Small intestine (tissue), 7 donors: ENCODE measurements around the gene LINGO1. TPM values are rescaled to one million over a fixed set of nuclear protein-coding genes. Genes with fewer than 3 reads are reported as not detected.

Experiments used
- DNase-seq, 2 donors: peaks; one replicate each; pipeline versions ENCODE4 v3.0.0 to v3.0.0-alpha.2; 2013
- FAIRE-seq: peaks from 2 replicates; lab custom pipeline; 2012; peaks lifted over from hg19 to GRCh38; lab: Jason Lieb, UNC
- H3K27ac ChIP-seq, 3 donors: one replicate each; pipeline ENCODE4 v1.5.1; 2013; ENCODE audit warnings: low read length in 2 of 3, mild to moderate bottlenecking in 2 of 3, control low read depth in 1 of 3, inconsistent platforms in 1 of 3, low read depth in 1 of 3, moderate library complexity in 1 of 3
- H3K27me3 ChIP-seq, 3 donors: one replicate each; pipeline ENCODE4 v1.6.1; 2013; ENCODE audit warnings: low read length in 3 of 3, inconsistent platforms in 1 of 3; ENCODE audit not compliant: control insufficient read depth in 3 of 3, insufficient read depth in 3 of 3
- H3K36me3 ChIP-seq, 3 donors: one replicate each; pipeline ENCODE4 v1.6.1; 2013; ENCODE audit warnings: low read length in 3 of 3, inconsistent platforms in 1 of 3, low read depth in 1 of 3, mild to moderate bottlenecking in 1 of 3, moderate library complexity in 1 of 3; ENCODE audit not compliant: control insufficient read depth in 3 of 3, insufficient read depth in 2 of 3
- H3K4me1 ChIP-seq, 3 donors: one replicate each; pipeline ENCODE4 v1.6.1; 2013; ENCODE audit warnings: low read length in 2 of 3, inconsistent platforms in 1 of 3, low read depth in 1 of 3, mild to moderate bottlenecking in 1 of 3, moderate library complexity in 1 of 3; ENCODE audit not compliant: control insufficient read depth in 3 of 3, insufficient read depth in 2 of 3
- H3K4me3 ChIP-seq, 3 donors: one replicate each; pipeline ENCODE4 v1.5.1; 2013; ENCODE audit warnings: low read length in 3 of 3, control low read depth in 1 of 3, inconsistent platforms in 1 of 3, low read depth in 1 of 3, mild to moderate bottlenecking in 1 of 3, moderate library complexity in 1 of 3
- H3K9me3 ChIP-seq, 2 donors: one replicate each; pipeline ENCODE4 v1.6.1; 2013; ENCODE audit warnings: low read depth in 1 of 2, low read length in 1 of 2; ENCODE audit not compliant: control insufficient read depth in 2 of 2, insufficient read depth in 1 of 2
- WGBS, 3 donors: extraction: QIAGEN DNeasy Blood & Tissue Kit; methylation state at CpG; one replicate each; pipeline ENCODE4 v1.1.7; 2013; 5-methylcytosine and 5-hydroxymethylcytosine counted together
- polyA plus RNA-seq, 4 donors: library from polyadenylated mRNA; stranded (reverse) in 3 of 4; unstranded in 1 of 4; fragments of 200-250 nt in 3 of 4; fragments of 120-200 nt in 1 of 4; gene quantifications; one replicate each; pipeline versions ENCODE4 v1.2.1 to v1.2.3, GENCODE V29; 2013
- donor health status: healthy with polysubstance abuse.
- donor health status: control.
- donor health status: control.
- donor health status: Bipolar disorder and iron deficiency.
- donor health status: healthy.

LINGO1 gene
- polyA plus RNA-seq, 4 donors: 4.5 to 6.1 TPM; not detected in 2

- DNase-seq: no peak
- Histone ChIP-seq H3K27ac (no peak overlapping the region), H3K4me1 (no peaks in the 10 kb centered on the region), H3K36me3 (no peaks in the 10 kb centered on the region), H3K9me3 (peaks cover 0 to 5% of the 10 kb centered on the region in 2 donors), H3K4me3 (no peak overlapping the region), H3K27me3 (no peaks in the 10 kb centered on the region)
- WGBS, 3 donors: 93 to 96% (median 94%) methylated on average over 15 of the region's 15 CpGs
- no peak for FAIRE-seq
Observed at GRCh38 chr15:77596821-77597803, 35.6 kb downstream of the LINGO1 start.

- 82 to 87% (median 82%) methylated on average over 5 of the region's 5 CpGs for WGBS, 3 donors
- no peak for FAIRE-seq
Observed at GRCh38 chr15:77595231-77595630, 37.5 kb downstream of the LINGO1 start.

GRCh38 chr15:77592758-77593157, 40.0 kb downstream of the LINGO1 start:
- Histone ChIP-seq H3K27ac (no peak overlapping the region), H3K4me3 (no peak overlapping the region), H3K36me3 (no peaks in the 10 kb centered on the region), H3K9me3 (peaks cover 0 to 5% of the 10 kb centered on the region in 2 donors), H3K4me1 (no peaks in the 10 kb centered on the region), H3K27me3 (no peaks in the 10 kb centered on the region)
- FAIRE-seq: no peak
- no peak for DNase-seq
- 59 to 63% (median 62%) methylated on average over 3 of the region's 3 CpGs for WGBS, 3 donors

More at GRCh38 chr15:77595231-77595630, 37.5 kb downstream of the LINGO1 start:
- no peaks in the 10 kb centered on the region for H3K4me1 ChIP-seq
- H3K27ac ChIP-seq: no peak overlapping the region
- no peak overlapping the region for H3K4me3 ChIP-seq
- no peaks in the 10 kb centered on the region for H3K27me3 ChIP-seq
- H3K36me3 ChIP-seq: no peaks in the 10 kb centered on the region
- no peak for DNase-seq
- peaks cover 0 to 5% of the 10 kb centered on the region in 2 donors for H3K9me3 ChIP-seq

DNA sequence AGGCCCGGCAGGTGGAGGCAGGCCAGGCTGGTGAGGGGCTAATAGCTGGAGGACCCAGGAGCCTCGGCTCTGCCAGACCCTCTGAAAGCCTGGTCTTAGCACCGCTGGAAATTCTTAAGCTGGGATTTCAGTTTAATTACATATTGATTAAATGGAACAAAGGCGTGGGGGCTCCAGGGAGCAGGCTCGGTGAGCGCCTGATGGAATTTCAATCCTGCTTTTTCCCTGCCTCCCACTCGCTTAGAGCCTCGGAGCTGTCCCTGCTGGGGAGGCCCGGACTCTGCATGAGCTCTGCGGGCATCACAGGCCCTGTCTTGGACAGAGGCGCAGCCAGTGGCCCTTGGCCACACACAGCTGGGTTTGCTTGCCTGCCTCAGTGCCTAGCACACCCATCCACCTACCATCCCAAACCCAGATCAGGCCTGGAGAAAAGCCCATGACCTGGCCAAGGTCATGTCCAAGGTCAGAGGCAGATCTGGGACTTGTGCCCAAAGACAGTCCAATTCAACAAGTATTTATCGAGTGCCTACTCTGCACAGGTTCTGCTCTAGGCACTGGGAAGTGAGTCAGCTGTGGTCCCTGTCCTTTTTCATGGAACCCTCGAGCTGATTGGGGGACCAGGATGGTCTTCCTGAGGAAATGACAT, 40.6 kb downstream of the LINGO1 start:
- Histone ChIP-seq H3K4me1 (no peaks in the 10 kb centered on the region), H3K36me3 (no peaks in the 10 kb centered on the region), H3K27ac (no peak overlapping the region), H3K27me3 (no peaks in the 10 kb centered on the region), H3K4me3 (no peak overlapping the region), H3K9me3 (peaks cover 0 to 5% of the 10 kb centered on the region in 2 donors)
- FAIRE-seq (no peak), DNase-seq (no peak)
- 76 to 87% (median 77%) methylated on average over 13 of the region's 13 CpGs for WGBS, 3 donors

DNA sequence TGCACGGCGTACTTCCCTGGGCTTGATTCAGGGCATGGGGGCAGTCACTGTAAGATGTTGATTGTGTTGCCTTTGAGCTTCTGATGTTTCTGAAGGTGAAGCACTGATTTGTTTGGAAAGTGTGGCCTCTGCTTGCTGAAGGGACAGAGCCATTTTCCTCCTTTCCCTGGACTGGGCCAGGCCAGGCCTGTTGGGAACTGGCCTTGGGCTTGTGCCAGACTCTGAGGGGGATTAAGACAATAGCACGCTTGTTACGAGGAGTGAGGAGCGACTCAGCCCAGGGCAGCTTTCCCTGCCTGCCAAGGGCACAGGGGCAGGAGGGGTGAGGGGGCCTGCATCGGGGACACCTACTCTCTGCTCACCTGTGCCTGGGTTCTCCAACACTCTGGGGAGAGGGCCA, 42.9 kb downstream of the LINGO1 start:
- no peaks in the 10 kb centered on the region for H3K4me1 ChIP-seq
- no peak overlapping the region for H3K4me3 ChIP-seq
- no peaks in the 10 kb centered on the region for H3K36me3 ChIP-seq
- WGBS, 3 donors: 52 to 77% (median 63%) methylated on average over 6 of the region's 6 CpGs
- H3K27ac ChIP-seq: no peak overlapping the region
- FAIRE-seq (no peak), DNase-seq (no peak)
- no peaks in the 10 kb centered on the region for H3K27me3 ChIP-seq
- H3K9me3 ChIP-seq: peaks cover 0 to 5% of the 10 kb centered on the region in 2 donors

GRCh38 chr15:77588126-77588525, 44.6 kb downstream of the LINGO1 start:
- WGBS, 3 donors: 82 to 89% (median 85%) methylated on average over 10 to 12 of the region's 12 CpGs
- Histone ChIP-seq H3K36me3 (no peaks in the 10 kb centered on the region), H3K27ac (no peak overlapping the region), H3K9me3 (peaks cover 0 to 5% of the 10 kb centered on the region in 2 donors), H3K4me1 (peaks cover 0 to under 1% (median 0%) of the 10 kb centered on the region in 3 donors), H3K27me3 (no peaks in the 10 kb centered on the region), H3K4me3 (no peak overlapping the region)
- no peak for FAIRE-seq
- DNase-seq: no peak

- peaks cover 0 to 3% (median 0%) of the 10 kb centered on the region in 3 donors for H3K4me1 ChIP-seq
- WGBS, 3 donors: 85 to 88% (median 85%) methylated on average over 11 of the region's 11 CpGs
- DNase-seq: no peak
- no peaks in the 10 kb centered on the region for H3K9me3 ChIP-seq
- no peaks in the 10 kb centered on the region for H3K36me3 ChIP-seq
- no peak overlapping the region for H3K4me3 ChIP-seq
- no peak overlapping the region for H3K27ac ChIP-seq
- FAIRE-seq: no peak
- no peaks in the 10 kb centered on the region for H3K27me3 ChIP-seq
Observed at GRCh38 chr15:77584691-77585090, 48.0 kb downstream of the LINGO1 start.

GRCh38 chr15:77584201-77584600, 48.5 kb downstream of the LINGO1 start:
- Histone ChIP-seq H3K9me3 (no peaks in the 10 kb centered on the region), H3K27ac (no peak overlapping the region), H3K27me3 (no peaks in the 10 kb centered on the region), H3K4me1 (peaks cover 0 to 3% (median 0%) of the 10 kb centered on the region in 3 donors), H3K36me3 (no peaks in the 10 kb centered on the region), H3K4me3 (no peak overlapping the region)
- WGBS, 3 donors: 14 to 46% (median 33%) methylated on average over 7 of the region's 7 CpGs
- DNase-seq (peak in 1 of 2 donors; percentile 43), FAIRE-seq (no peak)
